ENCODE measurements around the gene NCK1.

NCK1 gene

GRCh38 chr3:136861890-136862616, at the start of gene NCK1:
TSS of gene NCK1 (plus strand) at chr3:136862208. CDS start at chr3:136928002, 65,794 bp downstream.
- peak; percentile 100 for DNase-seq

- DNase-seq = no peak
Observed at GRCh38 chr3:136817448-136817847, 44.6 kb upstream of the NCK1 start.

- peak; percentile 62 for DNase-seq
Observed at GRCh38 chr3:136818191-136818768, 43.7 kb upstream of the NCK1 start.

- no peak for DNase-seq
Observed at GRCh38 chr3:136818769-136819391, 43.1 kb upstream of the NCK1 start, which contains the start of gene SLC35G2. TSS of gene SLC35G2 (plus strand) at chr3:136819126. CDS start at chr3:136854461, 35,335 bp downstream.

- no peak for DNase-seq
Observed at GRCh38 chr3:136819392-136819730, 42.6 kb upstream of the NCK1 start.

GRCh38 chr3:136819731-136820679, 42.0 kb upstream of the NCK1 start:
- no peak for DNase-seq

- DNase-seq = no peak
Observed at GRCh38 chr3:136831461-136831860, 30.5 kb upstream of the NCK1 start.

- DNase-seq = no peak
Observed at GRCh38 chr3:136835089-136835812, 26.8 kb upstream of the NCK1 start.

- no peak for DNase-seq
Observed at GRCh38 chr3:136835813-136836510, 26.0 kb upstream of the NCK1 start.

- no peak for DNase-seq
Observed at GRCh38 chr3:136836511-136837156, 25.4 kb upstream of the NCK1 start.

GRCh38 chr3:136838641-136839555, 23.1 kb upstream of the NCK1 start:
- peak; percentile 35 for DNase-seq

GRCh38 chr3:136839556-136839931, 22.5 kb upstream of the NCK1 start:
- no peak for DNase-seq

GRCh38 chr3:136840252-136840651, 21.8 kb upstream of the NCK1 start:
- no peak for DNase-seq

- DNase-seq = no peak
Observed at GRCh38 chr3:136842294-136842693, 19.7 kb upstream of the NCK1 start.

- no peak for DNase-seq
Observed at GRCh38 chr3:136844724-136845123, 17.3 kb upstream of the NCK1 start.

GRCh38 chr3:136852180-136852579, 9.8 kb upstream of the NCK1 start:
- DNase-seq = no peak

GRCh38 chr3:136856665-136857064, 5.3 kb upstream of the NCK1 start:
- no peak for DNase-seq

- DNase-seq = no peak
Observed at GRCh38 chr3:136858381-136858780, 3.6 kb upstream of the NCK1 start.

- DNase-seq = no peak
Observed at GRCh38 chr3:136860541-136860940, 1.5 kb upstream of the NCK1 start.
